CD1c-positive myeloid dendritic cell (primary cell): ENCODE data around the gene NOD2.

Experiments used
- DNase-seq: peaks from one replicate; pipeline ENCODE4 v3.0.0-alpha.2; 2016; ENCODE audit errors: extremely low spot score

NOD2 gene

GRCh38 chr16:50670476-50670875 lies 22.9 kb upstream of the NOD2 start:
- no peak for DNase-seq

GRCh38 chr16:50671644-50672260 lies 21.7 kb upstream of the NOD2 start:
- peak; percentile 68 for DNase-seq

- DNase-seq = no peak
These were observed 19.7 kb upstream of the NOD2 start for GRCh38 chr16:50673496-50674275.

GRCh38 chr16:50674831-50675230 lies 18.6 kb upstream of the NOD2 start:
- DNase-seq = no peak

GRCh38 chr16:50675686-50676610 lies 17.5 kb upstream of the NOD2 start:
- no peak for DNase-seq

GRCh38 chr16:50676684-50677225 lies 16.7 kb upstream of the NOD2 start:
- DNase-seq = no peak

GRCh38 chr16:50677351-50677750 lies 16.1 kb upstream of the NOD2 start:
- no peak for DNase-seq

- peak; percentile 61 for DNase-seq
These were observed 14.9 kb upstream of the NOD2 start for GRCh38 chr16:50678531-50678930.

GRCh38 chr16:50679266-50679665 lies 14.1 kb upstream of the NOD2 start:
- DNase-seq = no peak

- no peak for DNase-seq
These were observed 13.5 kb upstream of the NOD2 start for GRCh38 chr16:50679676-50680555.

GRCh38 chr16:50680556-50680893 lies 12.9 kb upstream of the NOD2 start:
- no peak for DNase-seq

- peak; percentile 79 for DNase-seq
These were observed 12.2 kb upstream of the NOD2 start, which contains the start of gene SNX20 for GRCh38 chr16:50681021-50681885. SNX20 (minus strand) TSS chr16:50681312; CDS start chr16:50677526, 3,786 bp downstream.

- DNase-seq = peak; percentile 89
These were observed 9.6 kb upstream of the NOD2 start for GRCh38 chr16:50683689-50684374.

- peak; percentile 73 for DNase-seq
These were observed 8.5 kb upstream of the NOD2 start for GRCh38 chr16:50684823-50685461.

- DNase-seq = peak; percentile 52
These were observed 7.8 kb upstream of the NOD2 start for GRCh38 chr16:50685462-50686063.

GRCh38 chr16:50688083-50688482 lies 5.3 kb upstream of the NOD2 start:
- no peak for DNase-seq

GRCh38 chr16:50688867-50689266 lies 4.5 kb upstream of the NOD2 start:
- peak; percentile 52 for DNase-seq

- no peak for DNase-seq
These were observed 3.2 kb upstream of the NOD2 start for GRCh38 chr16:50690177-50690576.

- no peak for DNase-seq
These were observed 785 bp upstream of the NOD2 start for GRCh38 chr16:50692644-50692998.
